Common myeloid progenitor, CD34-positive (primary cell): ENCODE data around the gene OTOS.

Experiments
- CTCF ChIA-PET: fragments of 350-600 bp; sonication (Branson Sonifier 250); formaldehyde crosslinking; loops from one replicate; lab custom pipeline; 2021; ENCODE audit warnings: antibody characterized with exemption; lab: Charles Lee
- POLR2A ChIA-PET: fragments of 350-600 bp; sonication (Branson Sonifier 250); formaldehyde crosslinking; loops from one replicate; lab custom pipeline; 2021; ENCODE audit warnings: antibody characterized with exemption; lab: Charles Lee
- DNase-seq, 3 donors: peaks; one replicate each; pipeline versions ENCODE4 v3.0.0 to v3.0.0-alpha.2; 2013
- H3K27ac ChIP-seq, 2 experiments: 1 replicate in 1 of 2; 2 replicates in 1 of 2; pipeline ENCODE4 v1.7.0; 2013; ENCODE audit warnings: inconsistent platforms in 2 of 2, low read length in 2 of 2, mild to moderate bottlenecking in 2 of 2, low read depth in 1 of 2, moderate library complexity in 1 of 2; ENCODE audit not compliant: severe bottlenecking in 2 of 2, insufficient read depth in 1 of 2, poor library complexity in 1 of 2
- H3K27me3 ChIP-seq, 5 experiments: replicated peaks in 2 of 5; 1 replicate in 3 of 5; 2 replicates in 2 of 5; pipeline versions ENCODE4 v1.6.1 to v1.7.0; 2013; ENCODE audit warnings: low read length in 4 of 5, mild to moderate bottlenecking in 2 of 5, moderate library complexity in 2 of 5, inconsistent platforms in 1 of 5; ENCODE audit not compliant: insufficient read depth in 5 of 5, control insufficient read depth in 4 of 5
- H3K36me3 ChIP-seq, 4 experiments: 1 replicate in 2 of 4; 2 replicates in 2 of 4; pipeline versions ENCODE4 v1.6.1 to v1.7.0; 2013; ENCODE audit warnings: low read length in 3 of 4, control low read depth in 1 of 4, mild to moderate bottlenecking in 1 of 4; ENCODE audit not compliant: control insufficient read depth in 4 of 4, insufficient read depth in 4 of 4
- H3K4me1 ChIP-seq, 4 experiments: 1 replicate in 3 of 4; 2 replicates in 1 of 4; pipeline versions ENCODE4 v1.6.1 to v1.7.1; 2013; ENCODE audit warnings: low read length in 3 of 4, mild to moderate bottlenecking in 3 of 4, control low read depth in 1 of 4, inconsistent platforms in 1 of 4, moderate library complexity in 1 of 4; ENCODE audit not compliant: control insufficient read depth in 4 of 4, insufficient read depth in 4 of 4; ENCODE audit errors: control extremely low read depth in 1 of 4
- H3K4me3 ChIP-seq, 7 experiments: 1 replicate in 4 of 7; 2 replicates in 3 of 7; pipeline versions ENCODE4 v1.5.1 to v1.7.0; 2013; ENCODE audit warnings: mild to moderate bottlenecking in 7 of 7, low read length in 6 of 7, moderate library complexity in 6 of 7, inconsistent platforms in 2 of 7, low read depth in 2 of 7, control low read depth in 1 of 7; ENCODE audit not compliant: insufficient read depth in 4 of 7, control insufficient read depth in 1 of 7; ENCODE audit errors: extremely low read depth in 1 of 7
- H3K9me3 ChIP-seq, 5 experiments: 1 replicate in 4 of 5; 2 replicates in 1 of 5; pipeline versions ENCODE4 v1.6.1 to v1.7.1; 2013; ENCODE audit warnings: low read length in 4 of 5, mild to moderate bottlenecking in 2 of 5, inconsistent platforms in 1 of 5, low read depth in 1 of 5, moderate library complexity in 1 of 5; ENCODE audit not compliant: control insufficient read depth in 4 of 5, insufficient read depth in 2 of 5; ENCODE audit errors: control extremely low read depth in 1 of 5
- WGBS: methylation state at CpG from one replicate; pipeline ENCODE4 v1.1.5; 2013; ENCODE audit not compliant: insufficient coverage; 5-methylcytosine and 5-hydroxymethylcytosine counted together

The OTOS gene

GRCh38 chr2:240107477-240107796 is 33.0 kb downstream of the OTOS start:
- ChIA-PET POLR2A (no interaction called here), CTCF (no interaction called here)
- H3K4me1 ChIP-seq, result no peaks in the 10 kb centered on the region
- no peak overlapping the region for H3K4me3 ChIP-seq
- no peaks in the 10 kb centered on the region for H3K36me3 ChIP-seq
- H3K9me3 ChIP-seq, result no peaks in the 10 kb centered on the region
- WGBS, result 79% methylated on average over 5 of the region's 6 CpGs
- no peak for DNase-seq
- H3K27me3 ChIP-seq, result peaks cover 0 to 18% (median 2%) of the 10 kb centered on the region in 5 experiments
- no peak overlapping the region for H3K27ac ChIP-seq

- DNase-seq, result no peak
- 83% methylated on average over 11 of the region's 17 CpGs for WGBS
- Histone ChIP-seq H3K27ac (no peak overlapping the region), H3K4me3 (no peak overlapping the region), H3K4me1 (no peaks in the 10 kb centered on the region), H3K27me3 (peaks cover 0 to 19% (median 2%) of the 10 kb centered on the region in 5 experiments), H3K36me3 (no peaks in the 10 kb centered on the region), H3K9me3 (no peaks in the 10 kb centered on the region)
- POLR2A ChIA-PET, result no interaction called here
- CTCF ChIA-PET, result no interaction called here
These were observed 33.5 kb downstream of the OTOS start for GRCh38 chr2:240106765-240107476.

GRCh38 chr2:240105982-240106381 is 34.5 kb downstream of the OTOS start:
- no peak overlapping the region for H3K27ac ChIP-seq
- CTCF ChIA-PET, result no interaction called here
- H3K27me3 ChIP-seq, result peaks cover 0 to 18% (median 2%) of the 10 kb centered on the region in 5 experiments
- no peak overlapping the region for H3K4me3 ChIP-seq
- no peak for DNase-seq
- POLR2A ChIA-PET, result no interaction called here
- H3K36me3 ChIP-seq, result no peaks in the 10 kb centered on the region
- H3K4me1 ChIP-seq, result no peaks in the 10 kb centered on the region
- WGBS, result 88% methylated on average over 6 of the region's 11 CpGs
- H3K9me3 ChIP-seq, result peaks cover 0 to under 1% (median 0%) of the 10 kb centered on the region in 5 experiments

- no peak for DNase-seq
- H3K9me3 ChIP-seq, result peaks cover 0 to 5% (median 0%) of the 10 kb centered on the region in 5 experiments
- WGBS, result 94% methylated on average over 3 of the region's 4 CpGs
- no peak overlapping the region for H3K27ac ChIP-seq
- peaks cover 2 to 26% (median 4%) of the 10 kb centered on the region in 5 experiments for H3K27me3 ChIP-seq
- H3K4me3 ChIP-seq, result no peak overlapping the region
- H3K4me1 ChIP-seq, result no peaks in the 10 kb centered on the region
- H3K36me3 ChIP-seq, result no peaks in the 10 kb centered on the region
- ChIA-PET CTCF (no interaction called here), POLR2A (no interaction called here)
These were observed 37.3 kb downstream of the OTOS start for GRCh38 chr2:240103136-240103535.

GRCh38 chr2:240098349-240098748 is 42.1 kb downstream of the OTOS start:
- CTCF ChIA-PET, result no interaction called here
- H3K9me3 ChIP-seq, result peaks cover 2 to 23% (median 5%) of the 10 kb centered on the region in 5 experiments
- H3K27ac ChIP-seq, result no peak overlapping the region
- WGBS, result no CpG with 5 or more reads among the region's 2 CpGs
- peaks cover 27 to 66% (median 29%) of the 10 kb centered on the region in 5 experiments for H3K27me3 ChIP-seq
- POLR2A ChIA-PET, result no interaction called here
- no peak for DNase-seq
- H3K4me3 ChIP-seq, result no peak overlapping the region
- H3K36me3 ChIP-seq, result no peaks in the 10 kb centered on the region
- H3K4me1 ChIP-seq, result no peaks in the 10 kb centered on the region

- no peak overlapping the region for H3K27ac ChIP-seq
- H3K36me3 ChIP-seq, result no peaks in the 10 kb centered on the region
- no peak overlapping the region for H3K4me3 ChIP-seq
- WGBS, result 6% methylated on average over 39 of the region's 43 CpGs
- ChIA-PET CTCF (no interaction called here), POLR2A (no interaction called here)
- no peaks in the 10 kb centered on the region for H3K4me1 ChIP-seq
- H3K9me3 ChIP-seq, result peaks cover 3 to 23% (median 5%) of the 10 kb centered on the region in 5 experiments
- H3K27me3 ChIP-seq, result peaks cover 28 to 64% (median 30%) of the 10 kb centered on the region in 5 experiments
- DNase-seq, result no peak
These were observed 44.6 kb downstream of the OTOS start for GRCh38 chr2:240095556-240096523.

- H3K4me3 ChIP-seq, result no peak overlapping the region
- ChIA-PET POLR2A (no interaction called here), CTCF (interaction anchor here (1.8 kb wide), 1 partner anchor 28 kb away, joined by 5 read pairs; no protein-coding TSS in a partner anchor)
- peaks cover 4 to 21% (median 5%) of the 10 kb centered on the region in 5 experiments for H3K27me3 ChIP-seq
- no peaks in the 10 kb centered on the region for H3K4me1 ChIP-seq
- 90% methylated on average over 3 of the region's 5 CpGs for WGBS
- H3K27ac ChIP-seq, result no peak overlapping the region
- H3K36me3 ChIP-seq, result no peaks in the 10 kb centered on the region
- DNase-seq, result no peak
- H3K9me3 ChIP-seq, result peaks cover 0 to 12% (median 9%) of the 10 kb centered on the region in 5 experiments
These were observed 51.2 kb downstream of the OTOS start for GRCh38 chr2:240089306-240089705.
